Mesenchymal stem cell (in vitro differentiated cells and primary cell): ENCODE results near the gene TMEM14A.

Experiments used
- DNase-seq: peaks from one replicate; pipeline ENCODE4 v3.0.0-alpha.2; 2013
- H2AFZ ChIP-seq: one replicate; pipeline ENCODE4 v1.6.1; 2013; ENCODE audit warnings: low read depth, mild to moderate bottlenecking, control low read depth, inconsistent platforms, low read length, moderate library complexity
- H2AK5ac ChIP-seq: 2 replicates; pipeline ENCODE4 v1.6.1; 2013; ENCODE audit warnings: low read length, moderate library complexity, mild to moderate bottlenecking, inconsistent platforms; ENCODE audit not compliant: severe bottlenecking
- H2BK120ac ChIP-seq: one replicate; pipeline ENCODE4 v1.6.1; 2013; ENCODE audit warnings: low read depth, mild to moderate bottlenecking, inconsistent platforms, low read length, moderate library complexity
- H2BK12ac ChIP-seq, 2 experiments: one replicate each; pipeline ENCODE4 v1.6.1; 2013; ENCODE audit warnings: inconsistent platforms in 2 of 2, low read length in 2 of 2, mild to moderate bottlenecking in 2 of 2, moderate library complexity in 2 of 2, control low read depth in 1 of 2
- H2BK15ac ChIP-seq: one replicate; pipeline ENCODE4 v1.6.1; 2013; ENCODE audit warnings: mild to moderate bottlenecking, low read depth, inconsistent platforms; ENCODE audit not compliant: poor library complexity, severe bottlenecking
- H2BK5ac ChIP-seq: 2 replicates; pipeline ENCODE4 v1.6.1; 2013; ENCODE audit warnings: low read depth, mild to moderate bottlenecking, low read length, control low read depth, inconsistent platforms; ENCODE audit not compliant: poor library complexity, severe bottlenecking
- H3K14ac ChIP-seq, 2 experiments: one replicate each; pipeline ENCODE4 v1.6.1; 2013; ENCODE audit warnings: inconsistent platforms in 2 of 2, low read length in 2 of 2, control low read depth in 1 of 2, mild to moderate bottlenecking in 1 of 2, moderate library complexity in 1 of 2
- H3K18ac ChIP-seq, 2 experiments: one replicate each; pipeline ENCODE4 v1.6.1; 2013; ENCODE audit warnings: inconsistent platforms in 2 of 2, low read length in 2 of 2, control low read depth in 1 of 2, low read depth in 1 of 2, mild to moderate bottlenecking in 1 of 2
- H3K23ac ChIP-seq, 2 experiments: one replicate each; pipeline ENCODE4 v1.6.1; 2013; ENCODE audit warnings: inconsistent platforms in 2 of 2, low read length in 2 of 2, mild to moderate bottlenecking in 2 of 2, moderate library complexity in 2 of 2, control low read depth in 1 of 2
- H3K27ac ChIP-seq: 2 replicates; pipeline ENCODE4 v1.5.1; 2013; ENCODE audit warnings: mild to moderate bottlenecking, moderate library complexity, low read length, control low read depth, inconsistent platforms; ENCODE audit not compliant: poor library complexity, severe bottlenecking
- H3K27me3 ChIP-seq, 2 experiments: 2 replicates each; pipeline versions ENCODE4 v1.6.1 to v1.7.0; 2013; ENCODE audit warnings: low read length in 2 of 2, mild to moderate bottlenecking in 2 of 2, moderate library complexity in 2 of 2, control low read depth in 1 of 2, inconsistent platforms in 1 of 2; ENCODE audit not compliant: control insufficient read depth in 1 of 2, insufficient read depth in 1 of 2
- H3K36me3 ChIP-seq, 2 experiments: 2 replicates each; pipeline versions ENCODE4 v1.6.1 to v1.7.0; 2013; ENCODE audit warnings: low read length in 2 of 2, control low read depth in 1 of 2, inconsistent platforms in 1 of 2, low read depth in 1 of 2, mild to moderate bottlenecking in 1 of 2; ENCODE audit not compliant: insufficient read depth in 2 of 2, control insufficient read depth in 1 of 2
- H3K4ac ChIP-seq, 2 experiments: one replicate each; pipeline ENCODE4 v1.6.1; 2013; ENCODE audit warnings: inconsistent platforms in 2 of 2, low read length in 2 of 2, mild to moderate bottlenecking in 2 of 2, moderate library complexity in 2 of 2, control low read depth in 1 of 2, low read depth in 1 of 2
- H3K4me1 ChIP-seq: 2 replicates; pipeline ENCODE4 v1.6.1; 2013; ENCODE audit warnings: low read depth, low read length, control low read depth; ENCODE audit not compliant: control insufficient read depth, insufficient read depth
- H3K4me2 ChIP-seq: 2 replicates; pipeline ENCODE4 v1.6.1; 2013; ENCODE audit warnings: low read length, mild to moderate bottlenecking, inconsistent platforms; ENCODE audit not compliant: poor library complexity, severe bottlenecking
- H3K4me3 ChIP-seq, 2 experiments: 2 replicates each; pipeline versions ENCODE4 v1.5.1 to v1.7.0; 2013; ENCODE audit warnings: low read length in 2 of 2, mild to moderate bottlenecking in 2 of 2, control low read depth in 1 of 2, low read depth in 1 of 2; ENCODE audit not compliant: insufficient read depth in 1 of 2
- H3K79me1 ChIP-seq: replicated peaks from 2 replicates; pipeline ENCODE4 v1.6.1; 2013; ENCODE audit warnings: mild to moderate bottlenecking, control low read depth, low read length, inconsistent platforms; ENCODE audit not compliant: poor library complexity, severe bottlenecking
- H3K9ac ChIP-seq: 2 replicates; pipeline ENCODE4 v1.7.0; 2013; ENCODE audit warnings: mild to moderate bottlenecking, low read length, moderate library complexity
- H3K9me3 ChIP-seq: 2 replicates; pipeline ENCODE4 v1.7.0; 2013; ENCODE audit warnings: mild to moderate bottlenecking, low read length; ENCODE audit not compliant: control insufficient read depth
- H4K8ac ChIP-seq: one replicate; pipeline ENCODE4 v1.6.1; 2013; ENCODE audit warnings: inconsistent platforms, mild to moderate bottlenecking, low read length, moderate library complexity
- H4K91ac ChIP-seq: one replicate; pipeline ENCODE4 v1.6.1; 2013; ENCODE audit warnings: mild to moderate bottlenecking, low read length, inconsistent platforms
- WGBS: methylation state at CpG from one replicate; pipeline ENCODE4 v1.1.7; 2013; ENCODE audit warnings: mixed read lengths; 5-methylcytosine and 5-hydroxymethylcytosine counted together

TMEM14A gene

DNA sequence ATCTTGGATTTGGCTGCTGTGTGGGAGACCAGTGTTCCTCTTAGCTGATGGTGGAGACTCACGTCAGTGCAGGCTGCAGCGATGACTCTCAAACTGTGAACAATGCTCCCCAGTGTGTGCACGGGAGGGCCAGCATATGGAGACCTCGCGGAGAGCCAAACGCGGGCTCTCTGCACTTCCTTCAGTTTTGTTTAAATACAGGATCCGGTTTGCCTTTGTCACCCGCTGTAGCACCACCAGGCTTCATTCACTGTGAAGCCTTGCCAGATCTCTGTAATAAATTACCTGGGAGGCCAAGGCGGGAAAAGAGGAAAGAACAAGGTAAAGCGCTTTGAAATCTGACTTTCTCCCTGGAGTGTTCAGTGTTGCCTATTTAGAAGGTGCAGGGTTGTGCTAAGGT is 30.7 kb upstream of the TMEM14A start:
- Histone ChIP-seq H2AFZ (no peak overlapping the region), H3K4me3 (no peak overlapping the region), H2BK120ac (peak overlapping the region; percentile 82), H3K27me3 (no peaks in the 10 kb centered on the region), H2BK12ac (peak overlapping the region; percentile 33 to 81), H3K18ac (peak overlapping the region in 1 of 2 experiments; percentile 84), H3K36me3 (no peaks in the 10 kb centered on the region), H2AK5ac (no peak overlapping the region), H4K91ac (peak overlapping the region; percentile 71), H4K8ac (peak overlapping the region; percentile 98), H3K79me1 (no peaks in the 10 kb centered on the region), H3K4me1 (no peaks in the 10 kb centered on the region), H3K4ac (no peak overlapping the region), H3K9me3 (no peaks in the 10 kb centered on the region), H2BK5ac (no peak overlapping the region), H3K4me2 (no peak overlapping the region), H2BK15ac (no peak overlapping the region), H3K9ac (peak overlapping the region; percentile 58), H3K27ac (no peak overlapping the region), H3K14ac (no peak overlapping the region), H3K23ac (no peak overlapping the region)
- DNase-seq: no peak
- 61% methylated on average over 11 of the region's 11 CpGs for WGBS

DNA sequence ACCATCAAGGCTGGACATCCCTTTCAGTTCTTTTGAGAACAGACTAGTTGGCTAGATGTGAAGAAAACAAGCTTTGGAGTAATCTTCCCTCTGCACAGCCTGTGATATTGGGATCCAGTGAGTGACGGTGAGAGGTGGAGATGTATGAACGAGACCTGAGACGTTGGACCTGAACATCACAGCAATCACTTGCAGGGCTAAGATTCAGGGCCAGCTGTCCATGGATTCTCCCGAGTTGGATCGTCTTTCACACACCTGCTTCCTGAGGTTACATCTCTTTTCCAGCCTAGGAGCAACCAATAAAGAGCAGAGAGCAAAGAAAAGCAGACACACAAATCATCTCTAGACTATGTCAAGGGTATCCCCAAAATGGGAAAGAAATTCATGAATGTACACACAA is 30.0 kb upstream of the TMEM14A start:
- Histone ChIP-seq H3K14ac (no peak overlapping the region), H3K4me3 (no peak overlapping the region), H3K4me2 (no peak overlapping the region), H2BK120ac (no peak overlapping the region), H3K36me3 (no peaks in the 10 kb centered on the region), H4K91ac (peak overlapping the region; percentile 59), H2AK5ac (no peak overlapping the region), H3K4me1 (no peaks in the 10 kb centered on the region), H3K18ac (peak overlapping the region in 1 of 2 experiments; percentile 60), H3K27me3 (no peaks in the 10 kb centered on the region), H3K9ac (no peak overlapping the region), H4K8ac (peak overlapping the region; percentile 35), H2BK12ac (peak overlapping the region in 1 of 2 experiments; percentile 38), H3K23ac (no peak overlapping the region), H2AFZ (no peak overlapping the region), H3K4ac (no peak overlapping the region), H3K9me3 (no peaks in the 10 kb centered on the region), H2BK5ac (no peak overlapping the region), H2BK15ac (no peak overlapping the region), H3K27ac (no peak overlapping the region), H3K79me1 (no peaks in the 10 kb centered on the region)
- no peak for DNase-seq
- WGBS: 90% methylated on average over 5 of the region's 5 CpGs

DNA sequence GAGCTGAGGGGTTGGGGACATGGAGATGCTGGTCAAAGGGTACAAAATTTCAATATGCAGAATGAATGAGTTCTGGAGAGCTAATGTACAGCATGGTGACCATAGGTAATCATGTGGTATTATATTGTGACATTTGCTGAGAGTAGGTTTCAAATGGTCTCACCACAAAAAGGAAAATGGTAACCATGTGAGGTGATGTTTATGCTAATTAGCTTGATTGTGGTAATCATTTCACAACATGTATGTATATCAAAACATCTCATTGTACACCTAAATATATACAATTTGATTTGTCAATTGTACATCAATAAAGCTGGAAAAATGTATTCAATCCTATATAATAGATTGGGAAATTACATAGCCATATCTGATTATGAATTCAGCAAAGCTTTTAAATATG is 29.5 kb upstream of the TMEM14A start:
- H3K14ac ChIP-seq: no peak overlapping the region
- H2BK120ac ChIP-seq: no peak overlapping the region
- H3K27ac ChIP-seq: no peak overlapping the region
- no peak overlapping the region for H3K9ac ChIP-seq
- no peak overlapping the region for H3K23ac ChIP-seq
- H2BK5ac ChIP-seq: no peak overlapping the region
- no peak for DNase-seq
- H3K36me3 ChIP-seq: no peaks in the 10 kb centered on the region
- H3K4me3 ChIP-seq: no peak overlapping the region
- no peak overlapping the region for H2BK15ac ChIP-seq
- H2AK5ac ChIP-seq: no peak overlapping the region
- H4K8ac ChIP-seq: no peak overlapping the region
- no peak overlapping the region for H3K18ac ChIP-seq
- H2BK12ac ChIP-seq: no peak overlapping the region
- no peaks in the 10 kb centered on the region for H3K4me1 ChIP-seq
- no peak overlapping the region for H4K91ac ChIP-seq
- no peaks in the 10 kb centered on the region for H3K79me1 ChIP-seq
- H2AFZ ChIP-seq: no peak overlapping the region
- H3K9me3 ChIP-seq: no peaks in the 10 kb centered on the region
- H3K4me2 ChIP-seq: no peak overlapping the region
- no peaks in the 10 kb centered on the region for H3K27me3 ChIP-seq
- no peak overlapping the region for H3K4ac ChIP-seq

DNA sequence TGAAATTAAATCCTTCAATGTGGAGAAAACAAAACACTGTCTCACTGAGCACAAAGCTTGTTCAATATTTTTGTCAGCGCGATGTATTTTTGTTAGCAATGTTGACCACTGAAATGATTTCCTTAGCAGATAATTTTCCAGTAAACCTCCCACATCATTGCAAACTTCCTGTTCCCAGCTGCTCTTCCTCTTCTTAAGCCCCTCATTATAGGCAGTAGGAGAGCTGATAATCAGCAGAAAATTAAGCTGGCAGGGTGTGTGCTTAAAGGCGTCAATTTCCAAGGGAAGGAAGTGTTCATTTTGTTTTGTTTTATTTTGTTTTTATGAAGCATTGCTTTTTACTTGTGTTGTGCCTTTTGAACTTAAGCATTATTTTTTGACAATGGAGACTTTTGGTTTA is 29.1 kb upstream of the TMEM14A start:
- Histone ChIP-seq H2BK120ac (no peak overlapping the region), H3K4me2 (no peak overlapping the region), H3K36me3 (no peaks in the 10 kb centered on the region), H3K9ac (no peak overlapping the region), H4K91ac (no peak overlapping the region), H3K4ac (peak overlapping the region in 1 of 2 experiments; percentile 55), H2BK5ac (no peak overlapping the region), H3K79me1 (no peaks in the 10 kb centered on the region), H3K27ac (no peak overlapping the region), H2AK5ac (no peak overlapping the region), H2AFZ (no peak overlapping the region), H3K4me1 (peaks cover under 1% of the 10 kb centered on the region), H2BK15ac (no peak overlapping the region), H3K18ac (no peak overlapping the region), H3K23ac (no peak overlapping the region), H3K27me3 (no peaks in the 10 kb centered on the region), H4K8ac (no peak overlapping the region), H3K9me3 (no peaks in the 10 kb centered on the region), H3K14ac (no peak overlapping the region), H3K4me3 (no peak overlapping the region), H2BK12ac (peak overlapping the region in 1 of 2 experiments; percentile 45)
- 56% methylated on average over 3 of the region's 3 CpGs for WGBS
- no peak for DNase-seq
